NCI-H2029 (cell line): ENCODE data around the gene CSN3.
"Not testable (repeated sequence)": the region's sequence is repeated elsewhere in the genome, so short reads cannot be mapped to it uniquely, and the experiment has no call there.

Experiments used
- DNase-seq: peaks from one replicate; lab custom pipeline; 2025; lab: John Stamatoyannopoulos, UW

The CSN3 gene, protein sequence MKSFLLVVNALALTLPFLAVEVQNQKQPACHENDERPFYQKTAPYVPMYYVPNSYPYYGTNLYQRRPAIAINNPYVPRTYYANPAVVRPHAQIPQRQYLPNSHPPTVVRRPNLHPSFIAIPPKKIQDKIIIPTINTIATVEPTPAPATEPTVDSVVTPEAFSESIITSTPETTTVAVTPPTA

DNA sequence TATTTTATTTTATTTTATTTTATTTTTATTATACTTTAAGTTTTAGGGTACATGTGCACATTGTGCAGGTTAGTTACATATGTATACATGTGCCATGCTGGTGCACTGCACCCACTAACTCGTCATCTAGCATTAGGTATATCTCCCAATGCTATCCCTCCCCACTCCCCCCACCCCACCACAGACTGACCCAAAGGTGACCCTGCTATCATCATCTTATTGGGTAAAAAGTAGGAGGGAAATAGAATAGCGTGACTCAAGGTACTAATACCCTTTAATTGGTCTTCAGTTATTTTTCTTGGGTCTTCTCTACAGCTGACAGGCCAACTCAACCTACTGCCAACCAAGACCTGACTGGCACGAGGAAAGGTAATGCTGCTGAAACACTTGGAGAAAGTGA lies at the start of gene CSN3:
TSS of gene CSN3 (plus strand) at position 301 of the 400 bp plus-strand sequence. CDS start 2,223 bp downstream, outside the sequence.
- not testable (repeated sequence) for DNase-seq

DNA sequence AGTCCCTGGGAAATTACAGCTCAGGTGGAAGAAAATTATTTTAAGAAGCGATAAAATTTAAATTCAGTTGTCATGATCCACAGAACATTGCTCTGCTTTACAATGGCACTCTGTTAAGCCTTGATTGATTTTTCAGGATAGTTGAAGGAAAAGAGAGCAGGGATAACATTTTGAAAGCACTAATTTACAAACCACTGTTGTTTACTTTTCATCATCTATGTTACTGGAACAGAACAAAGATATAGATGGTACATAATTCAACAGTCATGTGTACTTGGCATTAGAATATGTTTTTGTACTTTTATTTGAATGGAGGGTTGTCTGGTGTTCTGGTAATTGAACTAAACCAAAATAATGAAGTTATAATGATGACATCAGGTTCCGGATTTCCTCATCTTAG lies 49.5 kb upstream of the CSN3 start:
- DNase-seq, result no peak

DNA sequence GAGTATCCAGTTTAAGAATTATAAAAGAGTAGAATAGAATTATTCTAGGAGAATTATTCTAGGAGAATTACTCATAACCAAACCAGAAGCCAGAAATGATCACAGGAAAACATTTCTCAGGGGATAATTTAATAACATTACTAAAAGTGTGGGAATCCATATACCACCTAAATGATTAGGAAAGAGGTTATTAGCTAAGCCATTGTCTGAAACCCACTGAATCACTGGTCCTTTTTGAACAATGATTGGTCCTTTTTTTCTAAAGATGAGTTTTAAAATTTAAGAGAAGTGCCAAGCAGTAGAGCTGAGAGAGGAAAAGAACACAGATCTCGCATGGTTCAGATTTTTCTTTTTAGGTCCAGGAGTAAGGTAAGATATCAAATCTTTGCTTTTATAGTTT lies 47.0 kb upstream of the CSN3 start, which contains the start of gene ODAM:
TSS of gene ODAM (plus strand) at position 301 of the 400 bp plus-strand sequence. CDS start 819 bp downstream, outside the sequence.
- no peak for DNase-seq

DNA sequence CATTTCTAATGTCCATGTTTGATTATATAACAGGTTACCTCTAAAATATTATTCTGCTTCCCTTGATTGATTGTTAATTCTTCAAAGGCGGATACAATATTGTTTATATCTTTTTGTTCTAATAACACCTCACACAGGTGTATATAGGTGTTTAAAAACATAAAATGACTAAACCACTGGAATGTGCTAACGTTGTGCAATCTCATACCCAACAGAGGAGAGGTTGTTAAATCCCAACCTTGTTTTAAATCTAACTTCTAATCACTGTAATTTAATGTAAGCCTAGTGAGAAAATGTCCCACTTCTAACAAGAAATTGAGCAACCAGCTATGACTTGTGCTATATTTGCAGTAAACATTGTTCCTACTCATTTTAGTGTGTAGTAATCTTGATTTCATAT lies 45.5 kb upstream of the CSN3 start:
- no peak for DNase-seq

DNA sequence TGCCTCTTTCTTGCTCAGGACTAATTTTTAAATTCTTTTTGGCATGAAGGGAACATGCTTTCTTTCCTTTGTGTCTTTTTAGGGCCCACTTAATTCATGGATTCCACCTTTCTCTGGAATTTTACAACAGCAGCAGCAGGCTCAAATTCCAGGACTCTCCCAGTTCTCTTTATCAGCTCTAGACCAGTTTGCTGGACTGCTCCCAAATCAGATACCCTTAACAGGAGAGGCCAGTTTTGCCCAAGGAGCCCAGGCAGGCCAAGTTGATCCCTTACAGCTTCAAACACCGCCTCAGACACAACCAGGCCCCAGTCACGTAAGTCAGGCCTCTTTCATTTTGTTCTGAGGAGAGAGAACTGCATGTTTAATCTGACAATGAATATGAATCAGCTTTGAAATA lies 44.6 kb upstream of the CSN3 start:
- DNase-seq, result no peak

DNA sequence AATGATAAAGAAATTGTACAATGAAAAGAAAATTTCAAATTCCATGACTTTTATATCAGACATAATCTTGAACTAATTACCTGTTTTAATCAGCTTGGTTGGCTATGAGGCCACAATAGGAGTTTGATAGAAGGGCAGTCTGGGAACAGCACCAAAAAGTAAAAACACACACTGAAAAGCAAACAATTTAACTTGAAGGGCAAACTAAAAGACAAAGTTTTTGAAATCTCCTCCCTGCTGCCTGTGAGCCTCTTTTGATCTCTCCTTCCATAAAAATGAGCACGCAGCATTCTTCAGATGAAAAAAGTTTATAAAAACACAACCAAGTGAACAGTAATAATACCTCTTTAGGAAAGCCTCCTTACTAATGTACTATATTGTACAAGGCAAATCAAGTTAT lies 38.8 kb upstream of the CSN3 start:
- no peak for DNase-seq

DNA sequence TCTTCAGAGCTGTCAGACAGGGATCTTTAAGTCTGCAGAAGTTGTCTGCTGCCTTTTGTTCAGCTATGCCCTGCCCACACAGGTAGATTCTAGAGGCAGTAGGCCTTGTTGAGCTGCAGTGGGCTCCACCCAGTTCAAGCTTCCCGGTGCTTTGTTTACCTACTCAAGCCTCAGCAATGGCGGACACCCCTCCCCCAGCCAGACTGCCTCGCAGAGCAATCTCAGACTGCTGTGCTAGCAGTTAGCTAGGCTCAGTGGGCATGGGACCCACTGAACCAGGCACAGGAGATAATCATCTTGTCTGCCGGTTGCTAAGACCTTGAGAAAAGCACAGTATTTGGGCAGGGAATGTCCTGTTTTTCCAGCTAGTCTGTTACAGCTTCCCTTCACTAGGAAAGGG lies 29.6 kb upstream of the CSN3 start:
- not testable (repeated sequence) for DNase-seq

DNA sequence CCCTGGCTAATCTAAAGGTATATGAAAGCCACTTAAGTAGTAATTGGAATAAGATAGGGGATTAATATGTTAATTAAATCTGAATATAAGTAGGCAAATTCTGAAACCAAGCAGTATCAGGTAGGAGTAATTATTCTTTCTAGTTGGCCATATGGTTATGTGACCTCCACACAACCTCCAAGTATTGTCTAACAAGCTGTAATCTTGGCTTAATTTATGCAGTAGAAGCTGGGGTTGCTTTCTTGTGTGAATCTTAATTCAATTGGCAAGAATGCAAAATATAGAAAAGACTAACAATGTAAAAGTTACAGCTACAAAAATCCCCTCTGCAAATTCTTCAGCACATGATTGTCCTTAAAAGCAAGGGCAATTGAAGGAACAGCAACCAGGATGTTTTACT lies 26.3 kb upstream of the CSN3 start:
- not testable (repeated sequence) for DNase-seq

DNA sequence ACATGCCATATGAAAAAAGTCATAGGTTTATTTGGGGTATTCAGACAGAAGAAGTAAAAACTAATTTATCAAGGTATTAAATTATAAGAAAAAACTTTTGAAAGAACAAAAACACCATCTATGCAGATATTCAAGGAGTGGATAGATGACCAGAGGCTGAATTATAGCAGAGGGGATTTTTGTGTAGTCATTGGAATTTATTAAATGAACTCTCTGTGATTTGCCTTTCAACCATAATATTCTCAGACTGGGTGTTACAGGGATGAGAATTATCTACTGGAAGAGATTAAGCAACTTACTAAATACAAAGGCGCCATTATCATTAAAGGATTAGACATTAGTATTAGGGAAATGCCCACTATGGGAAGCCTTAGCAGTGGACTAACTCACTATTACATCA lies 25.8 kb upstream of the CSN3 start:
- DNase-seq, result not testable (repeated sequence)

DNA sequence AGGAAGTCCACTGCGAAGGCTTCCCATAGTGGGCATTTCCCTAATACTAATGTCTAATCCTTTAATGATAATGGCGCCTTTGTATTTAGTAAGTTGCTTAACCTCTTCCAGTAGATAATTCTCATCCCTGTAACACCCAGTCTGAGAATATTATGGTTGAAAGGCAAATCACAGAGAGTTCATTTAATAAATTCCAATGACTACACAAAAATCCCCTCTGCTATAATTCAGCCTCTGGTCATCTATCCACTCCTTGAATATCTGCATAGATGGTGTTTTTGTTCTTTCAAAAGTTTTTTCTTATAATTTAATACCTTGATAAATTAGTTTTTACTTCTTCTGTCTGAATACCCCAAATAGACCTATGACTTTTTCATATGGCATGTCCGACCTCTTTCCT lies 21.0 kb upstream of the CSN3 start:
- not testable (repeated sequence) for DNase-seq

DNA sequence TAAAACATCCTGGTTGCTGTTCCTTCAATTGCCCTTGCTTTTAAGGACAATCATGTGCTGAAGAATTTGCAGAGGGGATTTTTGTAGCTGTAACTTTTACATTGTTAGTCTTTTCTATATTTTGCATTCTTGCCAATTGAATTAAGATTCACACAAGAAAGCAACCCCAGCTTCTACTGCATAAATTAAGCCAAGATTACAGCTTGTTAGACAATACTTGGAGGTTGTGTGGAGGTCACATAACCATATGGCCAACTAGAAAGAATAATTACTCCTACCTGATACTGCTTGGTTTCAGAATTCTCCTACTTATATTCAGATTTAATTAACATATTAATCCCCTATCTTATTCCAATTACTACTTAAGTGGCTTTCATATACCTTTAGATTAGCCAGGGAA lies 20.6 kb upstream of the CSN3 start:
- DNase-seq, result not testable (repeated sequence)

DNA sequence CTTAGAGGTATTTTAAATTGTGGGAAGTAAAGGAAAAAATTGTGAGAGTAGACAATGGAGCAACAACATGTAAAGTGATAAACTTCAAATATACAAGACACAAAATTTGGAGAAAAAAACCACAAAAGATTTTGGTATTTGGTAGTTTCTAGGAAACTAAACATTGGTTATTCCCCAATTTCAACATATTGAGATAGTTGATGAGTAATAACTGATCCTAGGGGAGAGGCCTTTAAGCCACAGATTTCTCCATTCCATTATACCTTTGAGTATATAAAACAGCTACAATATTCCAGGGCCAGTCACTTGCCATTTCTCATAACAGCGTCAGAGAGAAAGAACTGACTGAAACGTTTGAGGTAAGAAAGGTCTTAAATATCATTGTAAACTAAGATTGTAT lies 16.6 kb upstream of the CSN3 start, which contains the start of gene FDCSP:
TSS of gene FDCSP (plus strand) at position 301 of the 400 bp plus-strand sequence. CDS start 5,071 bp downstream, outside the sequence.
- no peak for DNase-seq

DNA sequence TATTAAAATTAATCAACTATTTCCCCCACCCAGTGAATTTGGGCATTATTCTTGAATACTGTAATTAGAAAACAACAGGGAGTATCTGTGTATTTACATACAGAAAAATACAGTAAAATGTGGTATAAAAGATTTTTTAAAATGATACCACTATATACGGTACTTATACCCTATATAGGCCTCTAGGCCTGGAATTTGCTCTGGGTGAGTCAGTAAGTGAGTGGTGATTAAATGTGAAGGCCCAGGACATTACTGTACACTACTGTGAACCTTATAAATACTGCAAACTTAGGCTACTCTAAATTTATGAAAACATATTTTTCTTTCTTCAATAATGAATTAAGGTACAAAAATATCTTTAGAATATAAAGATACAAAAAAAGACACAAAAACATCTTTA lies 6.3 kb upstream of the CSN3 start:
- DNase-seq, result no peak

DNA sequence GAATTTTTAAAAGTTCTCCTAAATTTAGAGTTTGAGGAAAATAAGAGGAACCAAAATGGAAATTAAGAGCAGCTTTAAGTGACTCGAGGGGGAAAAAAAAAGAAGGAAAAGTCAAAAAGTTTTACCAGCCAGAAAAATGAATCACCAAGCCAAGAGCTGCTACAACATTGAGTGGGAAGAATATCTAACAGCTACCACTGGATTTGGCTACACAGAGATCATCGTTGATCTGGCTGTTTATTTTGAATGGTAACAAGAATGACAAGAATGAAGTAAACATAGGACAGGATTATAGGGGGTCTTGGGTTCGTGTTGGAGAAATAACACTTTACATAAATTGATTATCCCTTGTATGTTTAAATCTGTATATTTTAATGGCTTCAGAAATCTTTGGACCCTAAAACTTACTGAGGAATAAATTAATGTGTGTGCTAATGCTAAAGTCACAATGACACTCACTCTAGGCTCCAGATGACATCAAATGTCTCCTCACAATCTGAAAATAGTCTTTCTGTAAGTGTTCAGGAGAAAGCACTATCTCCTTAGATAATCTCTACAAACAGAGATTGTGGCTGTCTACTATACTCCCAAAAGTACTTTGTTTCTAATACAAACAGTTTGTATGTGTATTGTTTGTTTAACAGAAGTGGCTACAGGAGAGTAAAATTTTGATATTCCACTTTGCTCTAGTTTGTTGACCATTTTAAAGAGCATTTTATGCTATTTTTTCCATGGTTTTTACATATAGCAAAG lies 3.1 kb upstream of the CSN3 start:
- DNase-seq, result no peak

DNA sequence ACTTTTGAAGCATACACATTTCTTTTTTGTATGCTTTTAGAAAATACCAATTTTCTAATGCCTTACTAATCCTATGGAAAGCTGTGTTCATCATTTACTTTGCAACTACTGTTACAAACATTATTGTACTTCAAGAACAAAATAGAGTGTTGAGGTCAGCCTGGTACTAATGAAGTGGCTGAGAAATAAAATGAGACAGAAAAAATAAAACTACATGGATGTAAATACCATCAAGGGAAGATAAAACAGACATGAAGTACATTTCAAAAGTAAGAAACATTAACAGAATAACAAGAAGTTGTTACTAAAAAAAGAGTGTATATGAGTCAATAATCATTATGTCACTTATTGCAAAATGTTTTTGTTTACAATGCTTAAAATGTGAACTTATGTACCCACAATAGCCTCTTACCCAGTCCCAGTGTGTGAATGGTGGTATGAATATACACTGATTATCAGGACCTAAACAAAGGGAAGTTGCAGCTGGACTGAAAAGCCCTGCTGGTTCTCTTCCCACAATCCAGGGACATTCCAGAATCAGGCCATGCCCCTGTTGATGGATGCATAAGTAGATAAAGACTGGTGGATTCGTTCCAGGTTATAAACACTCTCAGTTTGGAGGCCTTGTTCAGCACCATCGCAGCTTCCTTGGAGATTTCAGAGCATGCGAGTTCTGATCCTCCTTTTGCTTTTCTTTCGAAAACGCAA lies 2.4 kb upstream of the CSN3 start:
- DNase-seq, result no peak

DNA sequence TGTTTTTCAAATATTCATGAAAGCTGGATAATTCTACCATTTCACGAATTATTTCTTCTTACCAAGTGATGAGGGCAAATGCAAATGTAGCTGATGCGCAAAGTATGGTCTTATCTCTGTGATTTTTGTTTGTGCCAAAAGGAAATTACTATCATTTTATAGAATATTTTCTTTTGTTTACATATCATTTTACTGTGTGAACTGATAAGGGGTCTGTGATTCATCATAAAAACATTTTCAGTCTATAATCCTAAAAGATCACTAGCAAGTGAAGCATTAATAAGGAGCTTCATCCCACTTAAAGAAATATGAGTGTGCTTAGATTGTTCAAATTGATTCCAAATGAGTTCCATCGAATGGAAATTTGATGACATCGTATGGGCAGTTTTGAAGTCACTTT lies 694 bp downstream of the CSN3 start:
- DNase-seq, result no peak

DNA sequence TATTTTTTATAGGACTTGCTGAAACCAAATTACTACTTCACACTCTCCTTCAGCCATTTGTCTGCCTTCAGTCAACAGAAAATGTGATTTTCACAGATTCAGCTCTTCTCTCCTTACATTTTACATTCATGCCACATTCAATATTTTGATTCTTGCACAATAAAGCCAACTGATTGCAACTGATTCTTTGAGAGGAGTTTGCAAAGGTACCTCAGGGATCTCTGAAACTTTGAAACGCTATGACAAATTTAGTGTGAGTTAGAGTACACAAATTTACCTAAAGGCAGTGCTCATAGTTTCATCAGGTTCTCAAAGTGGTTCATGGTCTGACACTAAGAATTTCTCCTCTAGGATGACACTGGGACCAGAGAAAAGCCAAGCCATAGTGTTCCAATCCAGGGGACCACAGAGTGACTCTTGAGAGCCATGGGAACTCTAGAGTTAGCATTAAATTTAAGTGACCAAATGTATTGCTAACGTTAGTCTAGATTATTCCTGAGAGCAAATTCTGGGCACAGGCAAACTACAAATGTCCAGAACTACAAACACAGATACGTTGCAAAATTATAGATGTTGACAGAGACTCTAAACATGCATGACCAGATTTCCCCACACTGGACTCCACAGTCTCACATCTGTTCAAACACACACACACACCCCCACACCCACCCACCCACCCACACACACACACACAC lies 9.0 kb downstream of the CSN3 start:
- DNase-seq, result no peak

DNA sequence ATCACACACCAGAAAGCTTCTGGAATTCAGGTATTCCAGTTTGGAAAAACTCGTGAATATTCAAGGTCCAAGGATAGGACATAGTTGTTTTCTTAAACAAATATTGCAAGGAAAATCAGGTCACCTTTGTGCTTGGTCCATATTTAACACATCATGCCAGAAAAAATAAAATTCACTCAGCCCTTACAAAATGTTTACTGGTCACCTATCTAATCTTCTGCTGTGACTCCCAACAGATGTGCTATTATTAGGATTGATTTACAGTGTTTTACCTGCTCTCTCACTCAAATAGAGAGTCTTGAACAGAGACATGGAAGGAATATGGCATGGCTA lies 9.5 kb downstream of the CSN3 start:
- DNase-seq, result no peak

DNA sequence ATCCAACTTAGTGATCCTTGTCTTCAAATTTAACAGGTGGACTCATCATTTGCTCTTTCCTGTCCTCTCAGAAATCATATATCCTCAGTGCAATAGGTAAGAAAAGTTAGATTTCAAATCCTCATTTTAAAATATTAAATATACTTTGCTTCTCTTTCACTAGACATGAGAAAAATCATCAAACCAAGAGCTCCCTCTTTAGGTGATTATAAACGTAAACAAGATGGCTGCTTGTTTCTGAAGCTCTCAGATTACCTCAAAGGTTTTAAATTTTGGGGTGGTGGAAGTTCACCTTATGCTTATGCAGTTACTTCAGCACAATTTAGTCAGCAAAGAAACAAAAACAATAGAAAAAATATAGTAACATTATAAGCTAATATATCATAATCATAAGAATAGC lies 27.3 kb downstream of the CSN3 start:
- no peak for DNase-seq

DNA sequence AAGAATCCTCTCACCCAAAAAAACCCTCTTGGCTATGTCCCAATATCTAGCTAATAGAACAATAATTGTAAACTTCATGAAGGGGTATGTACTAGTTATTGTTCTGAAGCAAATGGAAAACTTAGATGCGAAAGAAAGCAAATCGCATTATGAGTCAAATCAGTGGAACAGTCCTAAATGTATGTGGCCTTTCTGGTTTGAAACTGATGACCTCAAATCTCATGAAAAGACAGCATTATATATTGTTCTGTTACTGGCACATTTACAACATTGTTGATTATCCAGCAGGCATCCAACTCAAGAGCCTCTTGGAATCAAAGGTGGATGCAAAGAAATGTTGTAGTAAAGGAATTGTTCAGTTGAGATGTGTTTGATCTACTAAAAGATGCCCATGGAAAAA lies 34.7 kb downstream of the CSN3 start:
- DNase-seq, result no peak

DNA sequence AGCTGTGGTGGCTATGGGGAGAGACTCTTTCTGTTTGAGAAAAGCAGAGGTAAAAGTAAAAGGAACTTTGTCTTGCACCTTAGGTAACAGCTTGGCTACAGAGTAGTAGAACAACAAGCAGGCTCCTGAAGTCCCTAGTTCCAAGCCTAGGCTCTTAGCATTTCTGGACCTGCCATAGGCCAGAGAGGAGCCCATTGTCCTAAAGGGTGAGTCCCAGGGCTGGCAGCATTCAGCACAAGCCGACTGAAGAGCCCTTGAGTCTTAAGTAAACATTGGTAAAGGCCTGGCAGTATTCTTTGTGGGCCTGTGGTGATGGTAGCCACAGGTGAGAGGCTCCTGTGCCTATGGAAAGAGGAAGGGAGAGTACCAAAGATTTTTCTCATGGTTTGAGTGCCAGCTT lies 38.2 kb downstream of the CSN3 start:
- peak; percentile 94 for DNase-seq

DNA sequence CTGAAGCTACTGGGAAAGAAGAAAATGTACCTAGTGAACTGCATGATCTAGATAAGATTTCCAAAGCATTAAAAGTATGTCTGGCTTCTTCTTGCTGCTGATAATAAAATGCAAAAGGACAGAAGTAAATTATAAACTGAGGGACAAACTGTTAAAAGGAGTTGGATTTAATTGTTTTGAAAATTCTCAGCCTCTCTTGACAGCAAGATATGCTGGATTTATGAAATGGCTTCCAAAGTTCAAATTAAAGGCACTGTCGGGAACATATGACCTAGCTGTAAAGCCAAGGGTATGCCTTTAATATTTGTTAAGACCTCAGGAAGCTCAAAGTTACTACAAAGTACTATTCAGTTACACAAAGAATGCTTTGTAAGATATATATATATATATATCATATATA lies 46.3 kb downstream of the CSN3 start:
- no peak for DNase-seq

DNA sequence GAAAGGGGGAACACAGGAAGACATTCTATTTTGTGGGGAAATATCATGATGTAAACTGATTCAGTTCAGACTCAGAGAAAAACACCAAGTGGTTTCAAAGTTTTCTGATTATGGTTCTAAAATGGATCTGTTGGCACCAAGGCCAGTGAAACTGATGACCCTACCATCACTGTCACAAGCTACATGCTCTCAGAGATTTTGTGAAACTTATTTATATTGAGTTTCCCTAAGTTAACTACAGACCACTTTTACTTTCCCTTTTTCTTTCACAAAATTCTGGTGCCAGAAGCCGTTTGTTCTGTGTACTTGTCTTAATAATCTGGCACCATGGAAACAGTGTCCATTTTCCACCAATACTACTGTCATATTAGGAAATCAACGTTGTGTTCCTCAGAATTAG lies 48.9 kb downstream of the CSN3 start:
- no peak for DNase-seq
